ENCODE data around the gene HAUS1.

- TF ChIP-seq, protein P1, sequence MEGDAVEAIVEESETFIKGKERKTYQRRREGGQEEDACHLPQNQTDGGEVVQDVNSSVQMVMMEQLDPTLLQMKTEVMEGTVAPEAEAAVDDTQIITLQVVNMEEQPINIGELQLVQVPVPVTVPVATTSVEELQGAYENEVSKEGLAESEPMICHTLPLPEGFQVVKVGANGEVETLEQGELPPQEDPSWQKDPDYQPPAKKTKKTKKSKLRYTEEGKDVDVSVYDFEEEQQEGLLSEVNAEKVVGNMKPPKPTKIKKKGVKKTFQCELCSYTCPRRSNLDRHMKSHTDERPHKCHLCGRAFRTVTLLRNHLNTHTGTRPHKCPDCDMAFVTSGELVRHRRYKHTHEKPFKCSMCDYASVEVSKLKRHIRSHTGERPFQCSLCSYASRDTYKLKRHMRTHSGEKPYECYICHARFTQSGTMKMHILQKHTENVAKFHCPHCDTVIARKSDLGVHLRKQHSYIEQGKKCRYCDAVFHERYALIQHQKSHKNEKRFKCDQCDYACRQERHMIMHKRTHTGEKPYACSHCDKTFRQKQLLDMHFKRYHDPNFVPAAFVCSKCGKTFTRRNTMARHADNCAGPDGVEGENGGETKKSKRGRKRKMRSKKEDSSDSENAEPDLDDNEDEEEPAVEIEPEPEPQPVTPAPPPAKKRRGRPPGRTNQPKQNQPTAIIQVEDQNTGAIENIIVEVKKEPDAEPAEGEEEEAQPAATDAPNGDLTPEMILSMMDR (IDR thresholded peaks at IDR 0.05): no peak
- no peak for TF ChIP-seq POLR2A (IDR thresholded peaks at IDR 0.05)
Observed at GRCh38 chr18:46152808-46153617, 48.8 kb downstream of the HAUS1 start.

All from right lobe of liver (tissue), 4 donors.